Measurements from ENCODE around the gene NHSL1.
A peak's percentile ranks its signal among the peaks of the same experiment; 100 is the strongest.
"Not testable (repeated sequence)": the region's sequence is repeated elsewhere in the genome, so short reads cannot be mapped to it uniquely, and the experiment has no call there.

The NHSL1 gene

GRCh38 chr6:138456401-138456790 lies 42.9 kb downstream of the NHSL1 start:
- DNase-seq: no peak

- no peak for DNase-seq
Observed at GRCh38 chr6:138455746-138456400, 43.4 kb downstream of the NHSL1 start.

GRCh38 chr6:138454981-138455706 lies 44.1 kb downstream of the NHSL1 start:
- DNase-seq: no peak

GRCh38 chr6:138451043-138451442 lies 48.3 kb downstream of the NHSL1 start:
- DNase-seq: no peak

GRCh38 chr6:138450445-138450844 lies 48.8 kb downstream of the NHSL1 start:
- DNase-seq: peak; percentile 17 to 28

GRCh38 chr6:138446821-138447220 lies 52.5 kb downstream of the NHSL1 start:
- no peak for DNase-seq

GRCh38 chr6:138443979-138444378 lies 55.3 kb downstream of the NHSL1 start:
- no peak for DNase-seq

GRCh38 chr6:138442663-138443062 lies 56.6 kb downstream of the NHSL1 start:
- no peak for DNase-seq

- DNase-seq: no peak
Observed at GRCh38 chr6:138441965-138442364, 57.3 kb downstream of the NHSL1 start.

GRCh38 chr6:138440758-138441357 lies 58.4 kb downstream of the NHSL1 start:
- DNase-seq: no peak

- no peak for DNase-seq
Observed at GRCh38 chr6:138440296-138440695, 59.0 kb downstream of the NHSL1 start.

GRCh38 chr6:138439546-138439945 lies 59.7 kb downstream of the NHSL1 start:
- DNase-seq: no peak

GRCh38 chr6:138434925-138435324 lies 64.4 kb downstream of the NHSL1 start:
- DNase-seq: no peak

GRCh38 chr6:138434096-138434495 lies 65.2 kb downstream of the NHSL1 start:
- DNase-seq: no peak

- DNase-seq: no peak
Observed at GRCh38 chr6:138432063-138432356, 67.3 kb downstream of the NHSL1 start.

- no peak for DNase-seq
Observed at GRCh38 chr6:138431256-138432062, 67.8 kb downstream of the NHSL1 start.

- DNase-seq: no peak
Observed at GRCh38 chr6:138430361-138431145, 68.7 kb downstream of the NHSL1 start.

GRCh38 chr6:138429761-138430160 lies 69.5 kb downstream of the NHSL1 start:
- no peak for DNase-seq

GRCh38 chr6:138428944-138429598 lies 70.2 kb downstream of the NHSL1 start:
- DNase-seq: no peak

GRCh38 chr6:138427701-138428100 lies 71.6 kb downstream of the NHSL1 start:
- no peak for DNase-seq

GRCh38 chr6:138426500-138427123 lies 72.7 kb downstream of the NHSL1 start:
- no peak for DNase-seq

GRCh38 chr6:138425256-138425655 lies 74.0 kb downstream of the NHSL1 start:
- DNase-seq: not testable (repeated sequence)
